SK-N-SH (cell line): ENCODE data around the gene ATP6V0C. TPM values are rescaled to one million over a fixed set of nuclear protein-coding genes. Genes with fewer than 3 reads are reported as not detected.

ENCODE experiments used
- CTCF ChIA-PET: fragments of 300-600, 350-600 bp; formaldehyde crosslinking; extraction: SDS; loops from one replicate; lab custom pipeline; 2021; lab: Yijun Ruan, JAX
- POLR2A ChIA-PET: fragments of 350-600 bp; sonication (Branson Sonifier 250); formaldehyde crosslinking; extraction: SDS; loops from one replicate; lab custom pipeline; 2020; ENCODE audit warnings: antibody characterized with exemption, inconsistent platforms; lab: Yijun Ruan, JAX
- DNase-seq: peaks from one replicate; pipeline ENCODE4 v3.0.0; 2012
- H2AFZ ChIP-seq: fragments of 200-600 bp; sonication (generic); 2 replicates; pipeline ENCODE4 v1.8.1; 2016; ENCODE audit warnings: antibody characterized with exemption, mild to moderate bottlenecking, low read depth
- H3F3A ChIP-seq: fragments of 200-600 bp; sonication (generic); replicated peaks from 2 replicates; pipeline ENCODE3; 2016; ENCODE audit warnings: antibody characterized with exemption, mild to moderate bottlenecking; ENCODE audit not compliant: insufficient read depth
- H3K27ac ChIP-seq, 2 experiments: fragments of 200-500 bp in 1 of 2; fragments of 200-600 bp in 1 of 2; sonication (Bioruptor generic) in 1 of 2; sonication (generic), shearing (Covaris generic) in 1 of 2; 2 replicates each; pipeline versions ENCODE4 v1.5.1 to v1.6.1; 2014 to 2016; ENCODE audit warnings: low read depth in 2 of 2, inconsistent platforms in 1 of 2, low read length in 1 of 2, mild to moderate bottlenecking in 1 of 2, mixed read lengths in 1 of 2
- H3K27me3 ChIP-seq: fragments of 200-600 bp; sonication (generic), shearing (Covaris generic); 2 replicates; pipeline ENCODE4 v1.6.1; 2016; ENCODE audit warnings: mixed run types; ENCODE audit not compliant: insufficient read depth
- H3K36me3 ChIP-seq, 2 experiments: fragments of 200-500 bp in 1 of 2; fragments of 200-600 bp in 1 of 2; sonication (Bioruptor generic) in 1 of 2; sonication (generic) in 1 of 2; replicated peaks in 1 of 2; 2 replicates each; pipeline versions ENCODE3 to v1.5.1; 2014 to 2016; ENCODE audit warnings: low read length in 1 of 2, mild to moderate bottlenecking in 1 of 2; ENCODE audit not compliant: insufficient read depth in 2 of 2, control insufficient read depth in 1 of 2
- H3K4me1 ChIP-seq, 2 experiments: fragments of 200-500 bp in 1 of 2; fragments of 200-600 bp in 1 of 2; sonication (Bioruptor generic) in 1 of 2; sonication (generic), shearing (Covaris generic) in 1 of 2; 2 replicates each; pipeline versions ENCODE4 v1.5.1 to v1.6.1; 2014 to 2016; ENCODE audit warnings: low read depth in 1 of 2, low read length in 1 of 2, mixed run types in 1 of 2; ENCODE audit not compliant: insufficient read depth in 2 of 2, control insufficient read depth in 1 of 2
- H3K4me2 ChIP-seq: fragments of 200-600 bp; sonication (generic), shearing (Covaris generic); 2 replicates; pipeline ENCODE4 v1.6.1; 2017; ENCODE audit warnings: mixed run types
- H3K4me3 ChIP-seq, 2 experiments: fragments of 200-500 bp in 1 of 2; fragments of 200-600 bp in 1 of 2; sonication (Bioruptor generic) in 1 of 2; sonication (generic), shearing (Covaris generic) in 1 of 2; 2 replicates each; pipeline versions ENCODE4 v1.5.1 to v1.8.1; 2014 to 2016; ENCODE audit warnings: low read depth in 2 of 2, inconsistent platforms in 1 of 2, low read length in 1 of 2, mild to moderate bottlenecking in 1 of 2, mixed read lengths in 1 of 2, moderate library complexity in 1 of 2
- H3K79me2 ChIP-seq: fragments of 200-600 bp; sonication (generic); 2 replicates; pipeline ENCODE4 v1.8.1; 2017; ENCODE audit warnings: mild to moderate bottlenecking; ENCODE audit not compliant: insufficient read depth
- H3K9ac ChIP-seq: fragments of 200-600 bp; sonication (generic); 2 replicates; pipeline ENCODE4 v1.6.1; 2017; ENCODE audit warnings: mixed run types
- H3K9me2 ChIP-seq: fragments of 200-600 bp; sonication (generic); 2 replicates; pipeline ENCODE4 v1.6.1; 2017; ENCODE audit warnings: mixed run types
- H3K9me3 ChIP-seq: fragments of 200-600 bp; sonication (generic); 2 replicates; pipeline ENCODE4 v1.6.1; 2017; ENCODE audit warnings: mixed run types, mild to moderate bottlenecking, moderate library complexity
- H4K20me1 ChIP-seq: fragments of 200-600 bp; sonication (generic); 2 replicates; pipeline ENCODE4 v1.6.1; 2017; ENCODE audit warnings: mild to moderate bottlenecking, mixed run types; ENCODE audit not compliant: insufficient read depth
- CHD2 ChIP-seq: fragments of 150-350 bp; IDR thresholded peaks from 2 replicates; pipeline ENCODE4 v1.6.1; 2018; ENCODE audit warnings: low read length; ENCODE audit not compliant: partially characterized antibody
- ELF1 ChIP-seq: IDR thresholded peaks from 2 replicates; pipeline ENCODE4 v1.4.0; 2012
- EP300 ChIP-seq, 2 experiments: IDR thresholded peaks; 2 replicates each; pipeline versions ENCODE4 v1.4.0 to v1.6.1; 2012; ENCODE audit warnings: borderline replicate concordance in 1 of 2, low read depth in 1 of 2, low read length in 1 of 2
- EZH2phosphoT487 ChIP-seq: fragments of 200-600 bp; sonication (generic); IDR thresholded peaks from 2 replicates; pipeline ENCODE4 v1.6.1; 2017; ENCODE audit warnings: low read depth, mixed run types, mild to moderate bottlenecking, antibody characterized with exemption, moderate library complexity, borderline replicate concordance
- FOSL2 ChIP-seq: IDR thresholded peaks from 2 replicates; pipeline ENCODE4 v1.4.0; 2012; ENCODE audit warnings: low read depth, mild to moderate bottlenecking, moderate library complexity, borderline replicate concordance
- FOXJ3 ChIP-seq: sonication (generic); formaldehyde crosslinking; IDR thresholded peaks from 2 replicates; pipeline ENCODE4 v1.5.1; 2020; ENCODE audit warnings: mild to moderate bottlenecking, missing genetic modification reagents
- MAX ChIP-seq: IDR thresholded peaks from 2 replicates; pipeline ENCODE4 v1.4.0; 2012; ENCODE audit warnings: low read depth
- MEF2A ChIP-seq: IDR thresholded peaks from 2 replicates; pipeline ENCODE4 v1.4.0; 2012; ENCODE audit warnings: low read depth, borderline replicate concordance
- MXI1 ChIP-seq: IDR thresholded peaks from 2 replicates; pipeline ENCODE4 v1.6.1; 2012; ENCODE audit warnings: mild to moderate bottlenecking, low read depth, low read length, improper control_type of control experiment
- NRF1 ChIP-seq: IDR thresholded peaks from 2 replicates; pipeline ENCODE4 v1.6.1; 2012; ENCODE audit warnings: low read depth, mild to moderate bottlenecking, low read length
- POLR2AphosphoS5 ChIP-seq: IDR thresholded peaks from 2 replicates; pipeline ENCODE4 v1.6.1; 2012; ENCODE audit warnings: low read depth, low read length
- RAD21 ChIP-seq: IDR thresholded peaks from 2 replicates; pipeline ENCODE4 v1.6.1; 2012; ENCODE audit warnings: mild to moderate bottlenecking, low read length
- RCOR1 ChIP-seq: fragments of 150-350 bp; IDR thresholded peaks from 2 replicates; pipeline ENCODE4 v1.6.1; 2017; ENCODE audit warnings: antibody characterized with exemption, low read length
- RFX5 ChIP-seq: IDR thresholded peaks from 2 replicates; pipeline ENCODE4 v1.6.1; 2012; ENCODE audit warnings: mild to moderate bottlenecking, improper control_type of control experiment, low read length
- RXRA ChIP-seq: IDR thresholded peaks from 2 replicates; pipeline ENCODE4 v1.4.0; 2012; ENCODE audit warnings: low read depth, mild to moderate bottlenecking, borderline replicate concordance
- SIN3A ChIP-seq: IDR thresholded peaks from 2 replicates; pipeline ENCODE4 v1.6.1; 2012; ENCODE audit warnings: low read depth, mild to moderate bottlenecking, low read length, moderate library complexity, borderline replicate concordance
- SMC3 ChIP-seq: IDR thresholded peaks from 2 replicates; pipeline ENCODE4 v1.6.1; 2012; ENCODE audit warnings: low read depth, low read length, improper control_type of control experiment
- TAF1 ChIP-seq: IDR thresholded peaks from 2 replicates; pipeline ENCODE4 v1.6.1; 2012; ENCODE audit warnings: low read depth, mild to moderate bottlenecking, low read length, moderate library complexity, borderline replicate concordance
- TCF12 ChIP-seq: IDR thresholded peaks from 2 replicates; pipeline ENCODE4 v1.4.0; 2012
- TEAD4 ChIP-seq: IDR thresholded peaks from 2 replicates; pipeline ENCODE4 v1.4.0; 2012; ENCODE audit warnings: mild to moderate bottlenecking, borderline replicate concordance; ENCODE audit not compliant: insufficient read depth
- YY1 ChIP-seq: IDR thresholded peaks from 2 replicates; pipeline ENCODE4 v1.4.0; 2012; ENCODE audit warnings: low read depth, mild to moderate bottlenecking
- ZBTB33 ChIP-seq: IDR thresholded peaks from 2 replicates; pipeline ENCODE4 v1.4.0; 2012; ENCODE audit warnings: low read depth, borderline replicate concordance
- WGBS: methylation state at CpG from one replicate; pipeline ENCODE4 v1.1.6; 2017; ENCODE audit warnings: low lambda C conversion rate; 5-methylcytosine and 5-hydroxymethylcytosine counted together
- polyA plus RNA-seq, 3 experiments: library from polyadenylated mRNA; depleted of rRNA; stranded (reverse); fragments of >200 nt; gene quantifications; 2 replicates each; pipeline ENCODE4 v1.2.3, GENCODE V29; 2012

The ATP6V0C gene
- polyA plus RNA-seq, 1 of the 3 experiments (the other 2 are of a cell fraction) = 80.1 TPM

- H4K20me1 ChIP-seq = no peaks in the 10 kb centered on the region
- H3K9me2 ChIP-seq = no peaks in the 10 kb centered on the region
- DNase-seq = no peak
- H3F3A ChIP-seq = peaks cover 9% of the 10 kb centered on the region
- ChIA-PET POLR2A (interaction anchor here (0.6 to 3.5 kb wide), 3 partner anchors 11 to 20 kb away, joined by 3 to 44 read pairs (median 4); partner anchors contain the start of gene NTN3), CTCF (interaction anchor here (1.1 to 12.7 kb wide), 4 partner anchors 10 to 51 kb away, joined by 3 to 95 read pairs (median 4); no protein-coding TSS in a partner anchor)
- H3K79me2 ChIP-seq = peaks cover 13% of the 10 kb centered on the region
- WGBS = 95% methylated on average over 12 of the region's 12 CpGs
- no peaks in the 10 kb centered on the region for H3K27me3 ChIP-seq
- H2AFZ ChIP-seq = no peak overlapping the region
- H3K27ac ChIP-seq = no peak overlapping the region
- H3K4me3 ChIP-seq = no peak overlapping the region
- H3K9me3 ChIP-seq = no peaks in the 10 kb centered on the region
- peaks cover 3 to 59% of the 10 kb centered on the region in 2 experiments; a peak in 3 of 4 replicates for H3K4me1 ChIP-seq
- no peaks in the 10 kb centered on the region for H3K36me3 ChIP-seq
- TF ChIP-seq SIN3A = no peak
- no peak for TF ChIP-seq FOXJ3
- no peak for TF ChIP-seq CHD2
- no peak for TF ChIP-seq FOSL2
- TF ChIP-seq YY1 = no peak
- TF ChIP-seq RXRA = no peak
- H3K4me2 ChIP-seq = no peak overlapping the region
- no peak overlapping the region for H3K9ac ChIP-seq
These were observed 32.8 kb upstream of the ATP6V0C start for GRCh38 chr16:2480948-2481347.

GRCh38 chr16:2481676-2482075 lies 32.1 kb upstream of the ATP6V0C start:
- no peak for DNase-seq
- ChIA-PET CTCF (interaction anchor here (1.1 to 12.7 kb wide), 6 partner anchors 9 to 51 kb away, joined by 3 to 95 read pairs (median 4); no protein-coding TSS in a partner anchor), POLR2A (interaction anchor here (1.7 to 3.5 kb wide), 3 partner anchors 9 to 20 kb away, joined by 3 to 44 read pairs (median 4); partner anchors contain the start of gene NTN3)
- no peak overlapping the region for H3K9ac ChIP-seq
- H4K20me1 ChIP-seq = no peaks in the 10 kb centered on the region
- H2AFZ ChIP-seq = no peak overlapping the region
- H3K4me3 ChIP-seq = no peak overlapping the region
- no peak overlapping the region for H3K4me2 ChIP-seq
- H3K9me2 ChIP-seq = no peaks in the 10 kb centered on the region
- H3K27ac ChIP-seq = peak overlapping the region in 1 of 2 experiments; percentile 86; a peak in 2 of 4 replicates
- no peaks in the 10 kb centered on the region for H3K36me3 ChIP-seq
- peaks cover 5% of the 10 kb centered on the region for H3F3A ChIP-seq
- no peaks in the 10 kb centered on the region for H3K27me3 ChIP-seq
- peaks cover 7% of the 10 kb centered on the region for H3K79me2 ChIP-seq
- WGBS = 77% methylated on average over 4 of the region's 7 CpGs
- TF ChIP-seq RCOR1 (no peak), RFX5 (no peak), EP300 (IDR thresholded peaks at IDR 0.05; ENCODE audit: borderline replicate concordance in 1 of 2, low read depth in 1 of 2, low read length in 1 of 2) (no peak), MAX (no peak), POLR2AphosphoS5 (no peak), ZBTB33 (no peak), NRF1 (no peak), SMC3 (no peak), TAF1 (no peak), RAD21 (no peak), TCF12 (no peak), TEAD4 (no peak), EZH2phosphoT487 (no peak), CHD2 (no peak), MXI1 (no peak), ELF1 (no peak), MEF2A (no peak), FOXJ3 (no peak)
- TF ChIP-seq, all 33 proteins: peak for 0
- peaks cover 3 to 52% of the 10 kb centered on the region in 2 experiments; a peak in 3 of 4 replicates for H3K4me1 ChIP-seq
- H3K9me3 ChIP-seq = no peaks in the 10 kb centered on the region
